Measurements from ENCODE around the gene PIP5KL1. TPM values are rescaled to one million over a fixed set of nuclear protein-coding genes. Genes with fewer than 3 reads are reported as not detected.

Gene PIP5KL1
- total and polyA plus RNA-seq, 2 of the 4 experiments (the other 2 are of a cell fraction): 0.36 to 3.6 TPM

GRCh38 chr9:127924736-127925444 is 5.7 kb downstream of the PIP5KL1 start:
- Histone ChIP-seq H3K36me3 (ENCODE audit: control insufficient read depth, insufficient read depth, low read length) (no peaks in the 10 kb centered on the region), H2AK9ac (replicated peaks; ENCODE audit: low read depth, low read length, poor library complexity) (no peak overlapping the region), H4K8ac (ENCODE audit: low read depth in 2 of 2, low read length in 2 of 2) (no peak overlapping the region), H3K9me3 (ENCODE audit: control insufficient read depth, insufficient read depth, low read length) (no peaks in the 10 kb centered on the region), H3K4ac (ENCODE audit: low read depth, low read length) (no peak overlapping the region), H3K9me1 (ENCODE audit: insufficient read depth, low read length) (peaks cover 8% of the 10 kb centered on the region), H2AK5ac (ENCODE audit: low read depth, low read length) (peak overlapping the region; percentile 97), H4K91ac (ENCODE audit: insufficient read depth, low read depth, low read length) (no peak overlapping the region), H4K5ac (ENCODE audit: low read depth, low read length) (no peak overlapping the region), H3K23ac (ENCODE audit: low read depth, low read length) (no peak overlapping the region), H3K79me1 (ENCODE audit: low read depth in 1 of 2, low read length in 2 of 2) (0 out of 4 replicates have a peak, but pooled peaks cover 0 to under 1% of the 10 kb centered on the region in 2 experiments), H2BK15ac (ENCODE audit: low read depth, low read length) (peak overlapping the region; percentile 6; the same call in 1 of the 3 replicates), H3K56ac (ENCODE audit: extremely low read depth, insufficient read depth, low read length) (no peak overlapping the region), H4K20me1 (ENCODE audit: insufficient read depth, low read length) (peaks cover 4% of the 10 kb centered on the region), H3K4me1 (ENCODE audit: control insufficient read depth, insufficient read depth, low read length) (peaks cover 5% of the 10 kb centered on the region), H2AFZ (replicated peaks; ENCODE audit: low read length, poor library complexity) (no peak overlapping the region), H3K4me3 (ENCODE audit: insufficient read depth, low read depth, low read length) (no peak overlapping the region), H3K27me3 (ENCODE audit: control insufficient read depth, insufficient read depth, low read length) (no peaks in the 10 kb centered on the region), H2BK20ac (ENCODE audit: low read depth, low read length) (no peak overlapping the region), H3K14ac (replicated peaks; ENCODE audit: low read depth, low read length) (no peak overlapping the region), H3K18ac (ENCODE audit: low read depth, low read length) (no peak overlapping the region), H3K9ac (ENCODE audit: low read depth, low read length) (no peak overlapping the region), H3K27ac (ENCODE audit: insufficient read depth, low read length) (no peak overlapping the region), H2BK120ac (ENCODE audit: low read depth, low read length) (0 out of 2 replicates have a peak overlapping the region, but pooled peaks have one; percentile 5), H2BK5ac (ENCODE audit: low read depth, low read length, poor library complexity, severe bottlenecking) (no peak overlapping the region), H3K4me2 (ENCODE audit: low read depth, low read length) (no peak overlapping the region)
- in situ Hi-C loops (cut with MboI; ENCODE audit: low sequenced_read_pairs): loop anchor here (5.0 kb wide), 1 partner anchor 338 kb away; no protein-coding TSS in a partner anchor
- POLR2A ChIA-PET (ENCODE audit: unreplicated experiment): interaction anchor here (0.5 kb wide), 1 partner anchor 8 kb away, joined by 4 read pairs; the partner anchor contains the start of gene ST6GALNAC4
- no peak for DNase-seq
- 92% methylated on average over 16 of the region's 22 CpGs; no CpG with 5 or more reads in 1 of the 2 experiments for WGBS, 2 experiments (ENCODE audit: extremely low coverage in 2 of 2, insufficient read length in 1 of 2)
- intact Hi-C loops (cut with micrococcal nuclease): loop anchor here (10.0 kb wide), 2 partner anchors 420 to 720 kb away; no protein-coding TSS in a partner anchor
- no peak for ATAC-seq (ENCODE audit: low read depth)
- dilution Hi-C loops (cut with HindIII; ENCODE audit: low sequenced_read_pairs, unreplicated experiment): no loop called here
- no TSS peak for BruUV-seq (replicated peaks)
- CTCF ChIA-PET: no interaction called here
- TF ChIP-seq FOS (IDR thresholded peaks at IDR 0.05; ENCODE audit: low read depth, low read length) (no peak), SMC3 (IDR thresholded peaks at IDR 0.05; ENCODE audit: low read depth, low read length) (no peak), CHD1 (IDR thresholded peaks at IDR 0.05; ENCODE audit: low read depth, low read length) (no peak), MAFK (IDR thresholded peaks at IDR 0.05; ENCODE audit: low read depth, low read length) (no peak), USF2 (IDR thresholded peaks at IDR 0.05; ENCODE audit: low read depth, low read length) (no peak), RFX5 (IDR thresholded peaks at IDR 0.05; ENCODE audit: low read depth, low read length) (no peak), MAZ (IDR thresholded peaks at IDR 0.05; ENCODE audit: borderline replicate concordance, low read depth, low read length) (no peak), RCOR1 (IDR thresholded peaks at IDR 0.05; ENCODE audit: insufficient replicate concordance, low read length) (no peak), NFE2L2 (IDR thresholded peaks at IDR 0.05; ENCODE audit: low read depth, low read length) (no peak), CEBPB (IDR thresholded peaks at IDR 0.05; ENCODE audit: low read depth, low read length) (no peak), POLR2A (IDR thresholded peaks at IDR 0.05; ENCODE audit: low read depth, low read length) (no peak), MXI1 (IDR thresholded peaks at IDR 0.05; ENCODE audit: borderline replicate concordance, low read depth, low read length) (no peak), ELK1 (IDR thresholded peaks at IDR 0.05; ENCODE audit: borderline replicate concordance, low read depth, low read length) (no peak), BHLHE40 (IDR thresholded peaks at IDR 0.05; ENCODE audit: low read depth, low read length) (no peak), CTCF (conservative IDR thresholded peaks at IDR 0.05; ENCODE audit: low read depth, low read length) (no peak)

Data from IMR-90 (cell line).